HFF-Myc (cell line): ENCODE results near the gene AP4S1.

Experiments used
- DNase-seq: peaks from one replicate; pipeline ENCODE4 v3.0.0-alpha.2; 2011; ENCODE audit warnings: low read depth; ENCODE audit errors: extremely low read depth
- H3K4me3 ChIP-seq: replicated peaks from 2 replicates; pipeline ENCODE4 v1.5.1; 2011; ENCODE audit warnings: low read depth, mild to moderate bottlenecking, control low read depth, low read length
- TF ChIP-seq, protein P1 (sequence below): IDR thresholded peaks from 2 replicates; pipeline ENCODE4 v1.5.1; 2012; ENCODE audit warnings: mild to moderate bottlenecking, low read depth, low read length, control low read depth; ENCODE audit errors: missing control alignments

Gene AP4S1

DNA sequence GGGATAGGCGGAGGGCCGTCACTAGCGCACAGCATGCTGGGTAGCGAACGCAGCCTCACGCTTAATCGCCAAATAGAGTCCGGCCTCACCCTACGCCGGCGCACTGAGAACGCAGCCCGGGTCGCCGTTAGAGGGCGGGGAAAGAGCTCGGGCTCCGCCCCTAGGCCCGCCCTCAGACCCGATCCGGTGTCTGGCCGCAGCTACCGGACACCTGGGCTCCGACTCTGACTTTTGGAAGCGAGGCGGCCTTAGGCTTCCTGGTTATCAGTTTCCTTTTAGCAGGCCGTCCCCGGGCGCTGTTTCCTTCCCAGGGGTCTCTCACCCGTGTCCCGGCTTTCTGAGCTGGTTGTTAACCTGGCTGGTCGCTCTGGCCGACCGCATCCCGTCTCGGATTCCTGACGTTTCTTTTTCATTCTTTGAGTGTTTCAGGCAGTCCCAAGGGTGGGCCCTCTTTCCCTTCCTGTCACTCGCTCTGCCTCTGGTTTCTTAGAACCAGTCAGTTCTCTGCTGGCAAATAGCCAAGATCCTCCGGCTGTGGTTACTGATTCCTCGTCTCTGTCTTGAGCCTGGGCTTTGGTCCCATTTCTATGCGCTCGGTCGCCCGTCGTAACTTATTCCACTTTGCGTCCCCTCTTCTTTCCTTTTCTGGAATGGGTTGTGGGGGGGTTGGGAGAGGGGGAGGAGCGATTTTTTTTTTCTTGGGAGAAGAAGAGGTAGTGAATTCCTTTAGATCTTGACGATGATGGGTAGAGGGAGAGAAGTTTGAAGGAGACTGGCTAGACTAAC, 1.2 kb downstream of the AP4S1 start:
- TF ChIP-seq, protein P1, sequence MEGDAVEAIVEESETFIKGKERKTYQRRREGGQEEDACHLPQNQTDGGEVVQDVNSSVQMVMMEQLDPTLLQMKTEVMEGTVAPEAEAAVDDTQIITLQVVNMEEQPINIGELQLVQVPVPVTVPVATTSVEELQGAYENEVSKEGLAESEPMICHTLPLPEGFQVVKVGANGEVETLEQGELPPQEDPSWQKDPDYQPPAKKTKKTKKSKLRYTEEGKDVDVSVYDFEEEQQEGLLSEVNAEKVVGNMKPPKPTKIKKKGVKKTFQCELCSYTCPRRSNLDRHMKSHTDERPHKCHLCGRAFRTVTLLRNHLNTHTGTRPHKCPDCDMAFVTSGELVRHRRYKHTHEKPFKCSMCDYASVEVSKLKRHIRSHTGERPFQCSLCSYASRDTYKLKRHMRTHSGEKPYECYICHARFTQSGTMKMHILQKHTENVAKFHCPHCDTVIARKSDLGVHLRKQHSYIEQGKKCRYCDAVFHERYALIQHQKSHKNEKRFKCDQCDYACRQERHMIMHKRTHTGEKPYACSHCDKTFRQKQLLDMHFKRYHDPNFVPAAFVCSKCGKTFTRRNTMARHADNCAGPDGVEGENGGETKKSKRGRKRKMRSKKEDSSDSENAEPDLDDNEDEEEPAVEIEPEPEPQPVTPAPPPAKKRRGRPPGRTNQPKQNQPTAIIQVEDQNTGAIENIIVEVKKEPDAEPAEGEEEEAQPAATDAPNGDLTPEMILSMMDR: no peak
- peak; percentile 97 for DNase-seq

DNA sequence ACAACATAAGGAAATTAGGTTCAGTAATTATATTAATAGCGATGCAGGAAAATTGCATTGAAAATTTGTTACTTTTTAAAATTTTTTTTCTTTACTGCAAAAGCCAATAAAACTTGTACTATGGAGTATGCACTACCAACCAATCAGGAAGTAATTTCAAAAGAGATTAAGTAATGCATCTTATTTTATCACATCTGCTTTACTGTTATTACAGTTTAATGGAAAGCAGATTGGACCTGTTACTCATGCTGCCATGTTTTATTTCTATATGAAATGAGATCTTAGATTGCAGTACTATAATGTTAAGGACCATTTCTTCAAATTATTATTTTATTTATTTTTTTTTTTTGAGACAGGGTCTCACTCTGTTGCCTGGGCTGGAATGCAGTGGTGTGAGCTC, 2.4 kb downstream of the AP4S1 start:
- TF ChIP-seq, protein P1: no peak
- peak overlapping the region; percentile 94 for H3K4me3 ChIP-seq
- DNase-seq: no peak

More for the DNA sequence above, 1.2 kb downstream of the AP4S1 start:
- peak overlapping the region; percentile 94 for H3K4me3 ChIP-seq

DNA sequence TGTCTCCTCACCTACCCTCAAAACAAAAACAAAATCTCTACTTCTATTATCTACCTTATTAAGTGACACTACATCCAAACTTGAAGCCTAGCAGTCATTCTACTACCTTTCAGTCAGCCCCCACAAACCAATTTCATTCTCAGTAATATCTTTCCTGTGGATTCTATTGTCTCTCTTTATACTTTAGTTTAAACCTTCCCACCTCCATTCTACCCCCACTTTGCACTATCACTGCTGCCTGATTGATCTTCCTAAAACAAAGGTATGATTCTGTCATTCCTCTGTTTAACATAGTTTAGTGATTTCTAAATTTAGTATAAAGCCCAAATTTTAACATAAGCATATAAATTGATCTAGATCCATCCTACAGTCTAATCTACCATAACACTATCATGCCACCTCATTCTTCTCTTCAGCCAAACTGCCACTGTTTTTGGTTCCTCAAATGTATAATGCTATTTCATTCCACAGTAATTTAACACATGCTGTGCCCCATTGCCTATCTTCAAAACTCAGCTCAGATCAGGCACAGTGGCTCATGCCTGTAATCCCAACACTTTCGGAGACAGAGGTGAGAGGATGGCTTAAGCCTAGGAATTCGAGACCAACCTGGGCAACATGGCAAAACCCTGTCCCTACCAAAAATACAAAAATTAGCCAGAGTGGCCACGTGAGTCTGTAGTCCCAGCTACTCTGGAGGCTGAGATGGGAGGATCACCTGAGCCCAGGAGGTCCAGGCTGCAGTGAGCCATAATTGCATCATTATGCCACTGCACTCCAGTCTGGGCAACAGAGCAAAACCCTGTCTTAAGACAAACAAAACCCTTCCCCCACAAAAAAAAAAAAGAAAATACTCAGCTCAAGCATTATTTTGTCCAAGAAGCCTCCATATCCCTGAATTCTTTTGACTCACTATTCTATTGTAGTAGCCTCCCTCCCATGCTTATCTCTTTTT, 3.8 kb downstream of the AP4S1 start:
- no peak for DNase-seq
- H3K4me3 ChIP-seq: no peak overlapping the region
- TF ChIP-seq, protein P1: no peak

DNA sequence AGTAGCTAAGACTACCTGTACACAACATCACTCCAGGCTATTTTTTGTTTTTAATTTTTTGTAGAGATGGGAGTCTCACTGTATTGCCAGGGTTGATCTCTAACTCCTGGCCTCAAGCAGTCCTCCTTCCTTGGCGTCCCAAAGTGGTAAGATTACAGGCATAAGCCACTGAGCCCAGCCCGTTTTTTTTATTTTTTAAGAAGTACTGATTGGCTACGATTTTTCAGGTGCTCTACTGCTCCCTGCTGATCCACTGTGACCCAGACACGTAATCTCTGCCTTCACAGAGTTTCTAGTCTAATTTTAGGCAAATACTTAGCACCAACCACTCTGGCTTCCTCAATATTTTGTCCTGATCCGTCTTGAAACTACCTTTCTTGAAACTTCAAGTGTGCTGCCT, 5.0 kb downstream of the AP4S1 start:
- no peak overlapping the region for H3K4me3 ChIP-seq
- TF ChIP-seq, protein P1: no peak
- no peak for DNase-seq

DNA sequence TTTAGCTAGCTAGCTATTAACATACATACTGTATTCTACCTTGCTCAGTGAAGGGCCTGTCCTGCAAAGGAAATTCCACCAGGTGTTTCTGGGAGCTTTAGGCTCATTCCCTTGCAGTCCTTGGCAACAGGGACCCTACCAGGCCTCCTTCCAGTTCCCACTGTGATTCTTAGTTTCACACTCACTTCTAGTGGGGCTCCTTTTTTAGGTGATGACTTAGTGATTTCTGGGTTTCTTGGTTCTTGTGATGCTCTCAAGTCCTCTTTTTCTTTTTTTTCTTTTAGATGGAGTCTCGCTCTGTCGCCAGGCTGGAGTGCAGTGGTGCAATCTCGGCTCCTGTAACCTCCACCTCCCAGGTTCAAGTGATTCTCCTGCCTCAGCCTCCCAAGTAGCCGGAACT, 11.1 kb downstream of the AP4S1 start:
- DNase-seq: no peak

DNA sequence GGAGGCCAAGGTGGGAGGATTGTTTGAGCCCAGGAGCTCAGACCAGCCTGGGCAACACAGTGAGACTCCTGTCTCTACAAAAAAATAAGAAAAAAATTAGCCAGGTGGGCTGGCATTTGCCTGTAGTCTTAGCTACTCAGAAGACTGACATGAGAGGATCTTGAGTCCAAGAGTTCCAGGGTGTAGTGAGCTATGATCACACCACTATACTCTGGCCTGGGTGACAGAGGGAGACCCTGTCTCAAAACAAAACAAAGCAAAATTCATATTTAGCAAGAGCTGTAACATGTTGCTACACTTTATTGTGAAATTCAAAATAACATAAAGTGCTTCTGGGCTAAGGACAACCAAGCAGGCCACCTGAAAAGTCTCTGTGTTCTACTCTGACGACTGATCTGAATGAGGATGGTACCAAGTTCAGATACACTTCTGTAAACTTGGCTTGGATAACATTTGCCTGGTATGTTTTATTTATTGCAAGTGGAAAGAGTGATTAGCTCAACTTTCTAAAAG, 12.3 kb downstream of the AP4S1 start:
- no peak overlapping the region for H3K4me3 ChIP-seq

More for the DNA sequence above, 11.1 kb downstream of the AP4S1 start:
- TF ChIP-seq, protein P1: no peak
- H3K4me3 ChIP-seq: no peak overlapping the region

More for the DNA sequence above, 12.3 kb downstream of the AP4S1 start:
- TF ChIP-seq, protein P1: no peak
- no peak for DNase-seq
